GM12878 (cell line): ENCODE measurements around the gene ATP6V0A1. TPM values are rescaled to one million over a fixed set of nuclear protein-coding genes. Genes with fewer than 3 reads are reported as not detected.

ENCODE experiments used
- BRCA1 ChIP-seq: IDR thresholded peaks from 2 replicates; pipeline ENCODE4 v1.6.1; 2011; ENCODE audit warnings: low read depth, low read length, improper control_type of control experiment
- CBFB ChIP-seq: IDR thresholded peaks from 2 replicates; pipeline ENCODE4 v1.6.1; 2016; ENCODE audit warnings: antibody characterized with exemption, low read depth
- CBX5 ChIP-seq: sonication (generic); IDR thresholded peaks from 2 replicates; pipeline ENCODE4 v1.6.1; 2016; ENCODE audit warnings: low read depth, moderate library complexity, mild to moderate bottlenecking, inconsistent platforms
- CUX1 ChIP-seq: IDR thresholded peaks from 2 replicates; pipeline ENCODE4 v1.6.1; 2012; ENCODE audit warnings: improper control_type of control experiment, low read depth, low read length; ENCODE audit not compliant: insufficient replicate concordance
- ESRRA ChIP-seq: IDR thresholded peaks from 2 replicates; pipeline ENCODE4 v1.6.1; 2012; ENCODE audit warnings: mild to moderate bottlenecking, low read length, improper control_type of control experiment
- IKZF1 ChIP-seq: fragments of 450-650 bp; conservative IDR thresholded peaks from 2 replicates; pipeline ENCODE4 v1.6.1; 2017; ENCODE audit warnings: antibody characterized with exemption, mild to moderate bottlenecking
- KAT2A ChIP-seq: conservative IDR thresholded peaks from 2 replicates; pipeline ENCODE4 v1.6.1; 2011; ENCODE audit warnings: low read depth, low read length; ENCODE audit not compliant: control insufficient read depth
- MYC ChIP-seq: IDR thresholded peaks from 2 replicates; pipeline ENCODE4 v1.6.1; 2011; ENCODE audit warnings: mild to moderate bottlenecking, low read length, moderate library complexity, inconsistent platforms; ENCODE audit not compliant: insufficient read depth, insufficient replicate concordance, insufficient read length, severe bottlenecking
- PAX8 ChIP-seq: fragments of 450-650 bp; IDR thresholded peaks from 2 replicates; pipeline ENCODE4 v1.6.1; 2017; ENCODE audit warnings: mild to moderate bottlenecking, moderate library complexity
- RAD51 ChIP-seq: fragments of 450-650 bp; IDR thresholded peaks from 2 replicates; pipeline ENCODE4 v1.6.1; 2016; ENCODE audit warnings: moderate library complexity, mild to moderate bottlenecking, inconsistent platforms
- RELA ChIP-seq: fragments of 450-650 bp; IDR thresholded peaks from 2 replicates; pipeline ENCODE4 v1.8.0; 2014; ENCODE audit warnings: borderline replicate concordance; ENCODE audit not compliant: partially characterized antibody
- SIN3A ChIP-seq: IDR thresholded peaks from 2 replicates; pipeline ENCODE4 v1.6.1; 2012; ENCODE audit warnings: low read depth, low read length, improper control_type of control experiment
- SUZ12 ChIP-seq: fragments of 200-600 bp; sonication (generic); IDR thresholded peaks from one replicate; pipeline ENCODE4 v1.6.1; 2018; ENCODE audit warnings: antibody characterized with exemption, mild to moderate bottlenecking; ENCODE audit not compliant: unreplicated experiment
- TCF12 ChIP-seq: IDR thresholded peaks from 2 replicates; pipeline ENCODE4 v1.6.1; 2011; ENCODE audit warnings: low read depth, mild to moderate bottlenecking, low read length
- ZBTB11 ChIP-seq: fragments of 450-650 bp; formaldehyde crosslinking; IDR thresholded peaks from 2 replicates; pipeline ENCODE4 v1.5.0; 2022; ENCODE audit warnings: mild to moderate bottlenecking, missing genetic modification characterization
- ZNF217 ChIP-seq: fragments of 450-650 bp; IDR thresholded peaks from 2 replicates; pipeline ENCODE4 v1.6.1; 2017; ENCODE audit warnings: antibody characterized with exemption, mild to moderate bottlenecking
- ZNF24 ChIP-seq: fragments of 450-650 bp; IDR thresholded peaks from 2 replicates; pipeline ENCODE4 v1.6.1; 2017; ENCODE audit warnings: antibody characterized with exemption, mild to moderate bottlenecking
- polyA plus RNA-seq, 11 experiments: library from polyadenylated mRNA; depleted of rRNA in 4 of 11; unstranded in 6 of 11; stranded (reverse) in 5 of 11; fragments of >200 nt; fragmentation: Nextera tagmentation in 4 of 11; fragmentation: Illumina TruSeq in 1 of 11; extraction: Ambion mirVana in 4 of 11; extraction: Trizol in 1 of 11; gene quantifications; 1 replicate in 1 of 11; 2 replicates in 10 of 11; pipeline versions ENCODE4 v1.2.1 to v1.2.3, GENCODE V29; 2011 to 2016; ENCODE audit warnings: inconsistent platforms in 2 of 11, missing spikeins in 2 of 11, low read depth in 1 of 11
- total RNA-seq, 4 experiments: library from RNA; depleted of rRNA in 3 of 4; stranded (reverse); fragments of >200 nt in 3 of 4; fragmentation: Illumina TruSeq in 1 of 4; extraction: Trizol in 1 of 4; gene quantifications; 2 replicates each; pipeline versions ENCODE4 v1.2.1 to v1.2.3, GENCODE V29; 2013 to 2021

The ATP6V0A1 gene
- total and polyA plus RNA-seq, 10 of the 15 experiments (the other 5 are each of a cell fraction or from before 2014, with no cell fraction given) = 3.0 to 76.6 (median 30.9) TPM

- TF ChIP-seq BRCA1 (no peak), ZNF217 (0 out of 2 replicates have a peak, but pooled peaks have one; percentile 63), ZNF24 (no peak), CBFB (no peak), ESRRA (no peak), SUZ12 (no peak), RAD51 (no peak), MYC (no peak), KAT2A (no peak), SIN3A (no peak), TCF12 (no peak), IKZF1 (peak; percentile 81), RELA (no peak), CUX1 (no peak), CBX5 (no peak), PAX8 (no peak), ZBTB11 (CRISPR knock-in tag) (no peak)
Measured at GRCh38 chr17:42531455-42532354, 73.0 kb downstream of the ATP6V0A1 start (continued).
